Subcutaneous adipose tissue (tissue), 4 donors: ENCODE data around the gene PUS7. TPM values are rescaled to one million over a fixed set of nuclear protein-coding genes. Genes with fewer than 3 reads are reported as not detected.

Experiments
- CTCF ChIP-seq: fragments of 450-650 bp; IDR thresholded peaks from one replicate; pipeline ENCODE4 v1.5.1; 2016; ENCODE audit warnings: low read depth, mild to moderate bottlenecking, control low read depth, antibody characterized with exemption, moderate library complexity
- total RNA-seq, 4 donors: library from RNA; depleted of rRNA; stranded (reverse); fragments of >200 nt; gene quantifications; one replicate each; pipeline ENCODE4 v1.1.0, GENCODE V29; 2016

PUS7 gene
- total RNA-seq, 4 donors from 2014 or later, result 6.6 to 21.7 (median 8.5) TPM

GRCh38 chr7:105470090-105470489 lies 52.0 kb downstream of the PUS7 start:
- TF ChIP-seq CTCF, result no peak

- no peak for TF ChIP-seq CTCF
Observed at GRCh38 chr7:105462765-105463420, 59.2 kb downstream of the PUS7 start.

- TF ChIP-seq CTCF, result no peak
Observed at GRCh38 chr7:105461518-105461917, 60.6 kb downstream of the PUS7 start.

GRCh38 chr7:105457619-105458225 lies 64.3 kb downstream of the PUS7 start:
- TF ChIP-seq CTCF, result no peak

GRCh38 chr7:105454921-105455320 lies 67.2 kb downstream of the PUS7 start:
- no peak for TF ChIP-seq CTCF

- TF ChIP-seq CTCF, result no peak
Observed at GRCh38 chr7:105454095-105454747, 67.8 kb downstream of the PUS7 start.

GRCh38 chr7:105452085-105452484 lies 70.0 kb downstream of the PUS7 start:
- no peak for TF ChIP-seq CTCF
